PC-9 (cell line): Measurements from ENCODE around the gene RABAC1. TPM values are rescaled to one million over a fixed set of nuclear protein-coding genes. Genes with fewer than 3 reads are reported as not detected.
A peak's percentile ranks its signal among the peaks of the same experiment; 100 is the strongest.

Source experiments
- BruUV-seq: library from RNA; stranded (reverse); fragments of 400-500 nt; replicated peaks from 2 replicates; lab custom pipeline; 2021; lab: Mats Ljungman, UMichigan
- CTCF ChIA-PET: fragments of 300-600 bp; sonication (Branson Sonifier 250); formaldehyde crosslinking; loops from one replicate; lab custom pipeline; 2022; ENCODE audit warnings: antibody characterized with exemption; lab: Charles Lee
- POLR2A ChIA-PET: fragments of 300-600 bp; sonication (Branson Sonifier 250); formaldehyde crosslinking; loops from one replicate; lab custom pipeline; 2022; ENCODE audit warnings: antibody characterized with exemption; ENCODE audit not compliant: unreplicated experiment; lab: Charles Lee
- DNase-seq, 2 experiments: peaks; one replicate each; pipeline versions ENCODE4 v3.0.0 to v3.0.0-alpha.2; 2015 to 2022; ENCODE audit warnings: mixed read lengths in 1 of 2
- H2AFZ ChIP-seq: fragments of 200-600 bp; sonication (generic); 2 replicates; pipeline ENCODE4 v1.8.1; 2017; ENCODE audit warnings: antibody characterized with exemption
- H3F3A ChIP-seq: fragments of 200-600 bp; sonication (generic); 2 replicates; pipeline ENCODE4 v1.8.1; 2017; ENCODE audit warnings: antibody characterized with exemption, mild to moderate bottlenecking, low read depth; ENCODE audit not compliant: insufficient read depth
- H3K27ac ChIP-seq: fragments of 200-600 bp; sonication (generic); 2 replicates; pipeline ENCODE4 v1.6.1; 2016; ENCODE audit warnings: mixed run types
- H3K27me3 ChIP-seq: fragments of 200-600 bp; sonication (generic); 2 replicates; pipeline ENCODE4 v1.6.1; 2016; ENCODE audit warnings: low read depth, mixed run types; ENCODE audit not compliant: insufficient read depth
- H3K36me3 ChIP-seq: fragments of 200-600 bp; sonication (generic); 2 replicates; pipeline ENCODE4 v1.6.1; 2016; ENCODE audit warnings: low read depth, mixed run types
- H3K4me1 ChIP-seq: fragments of 200-600 bp; sonication (generic); replicated peaks from 2 replicates; pipeline ENCODE4 v1.6.1; 2016; ENCODE audit warnings: mixed run types; ENCODE audit not compliant: insufficient read depth
- H3K4me2 ChIP-seq: fragments of 200-600 bp; sonication (generic); 2 replicates; pipeline ENCODE4 v1.6.1; 2017; ENCODE audit warnings: mixed run types
- H3K4me3 ChIP-seq: fragments of 200-600 bp; sonication (generic); 2 replicates; pipeline ENCODE4 v1.6.1; 2016; ENCODE audit warnings: mixed run types
- H3K79me2 ChIP-seq: fragments of 200-600 bp; sonication (generic); 2 replicates; pipeline ENCODE4 v1.6.1; 2017; ENCODE audit warnings: low read depth, mixed run types
- H3K9me2 ChIP-seq: fragments of 200-600 bp; sonication (generic); 2 replicates; pipeline ENCODE4 v1.8.1; 2017; ENCODE audit warnings: mild to moderate bottlenecking; ENCODE audit not compliant: insufficient read depth
- H3K9me3 ChIP-seq: fragments of 200-600 bp; sonication (generic); 2 replicates; pipeline ENCODE4 v1.8.1; 2016; ENCODE audit warnings: low read depth; ENCODE audit not compliant: insufficient read depth
- H4K20me1 ChIP-seq: fragments of 200-600 bp; sonication (generic); 2 replicates; pipeline ENCODE4 v1.8.1; 2017; ENCODE audit not compliant: insufficient read depth
- CTCF ChIP-seq: fragments of 200-600 bp; sonication (generic); conservative IDR thresholded peaks from 2 replicates; pipeline ENCODE4 v1.6.1; 2017; ENCODE audit warnings: mixed run types, antibody characterized with exemption, mild to moderate bottlenecking, moderate library complexity
- EZH2 ChIP-seq: fragments of 200-600 bp; sonication (generic); IDR thresholded peaks from 2 replicates; pipeline ENCODE4 v1.8.0; 2017; ENCODE audit warnings: antibody characterized with exemption, low read depth
- intact Hi-C: fragments of 100-400 bp; cut with micrococcal nuclease; formaldehyde crosslinking; loops from one replicate; pipeline ENCODE4 v1.10.0; 2022; ENCODE audit not compliant: unreplicated experiment
- total RNA-seq: library from RNA; stranded (reverse); gene quantifications from 2 replicates; pipeline ENCODE4 v1.2.3, GENCODE V29; 2021

Gene RABAC1
- total RNA-seq, 1 experiment from 2014 or later, result 110 TPM

DNA sequence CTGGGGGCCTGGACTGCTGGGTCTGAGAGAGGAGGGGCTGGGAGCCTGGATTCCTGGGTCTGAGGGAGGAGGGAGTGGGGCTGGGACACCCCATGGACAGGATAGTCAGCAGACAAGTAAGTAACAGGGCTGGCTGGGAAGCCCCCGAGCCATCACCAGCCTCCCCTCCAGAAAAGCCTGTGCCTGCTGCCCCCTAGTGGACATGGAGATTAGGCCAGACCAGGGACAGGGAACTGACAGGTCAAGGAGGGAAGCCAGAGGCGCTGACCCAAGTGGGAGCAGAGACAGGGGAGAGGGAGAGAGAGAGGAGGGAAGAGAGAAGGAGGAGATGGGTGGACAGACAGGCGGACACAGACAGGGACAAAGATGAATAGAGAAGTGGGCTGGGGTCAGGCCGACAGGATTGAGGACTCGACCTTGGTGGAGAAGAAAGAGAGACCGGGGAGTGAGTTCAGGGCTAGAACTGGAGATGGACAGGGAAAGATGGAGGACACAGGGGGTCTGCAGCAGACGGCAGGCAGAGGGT lies 24.2 kb downstream of the RABAC1 start:
- TF ChIP-seq CTCF (peak; percentile 94), EZH2 (no peak)
- intact Hi-C loops, result loop anchor here (2.0 kb wide), 1 partner anchor 46 kb away; no protein-coding TSS in a partner anchor
- no peak overlapping the region for H2AFZ ChIP-seq
- BruUV-seq, result no TSS peak
- peak in 1 of 2 experiments; percentile 69 for DNase-seq
- no peaks in the 10 kb centered on the region for H3K9me2 ChIP-seq
- CTCF ChIA-PET, result no interaction called here
- POLR2A ChIA-PET, result no interaction called here
- H3K27me3 ChIP-seq, result peaks cover 44% of the 10 kb centered on the region
- H3K9me3 ChIP-seq, result no peaks in the 10 kb centered on the region
- H3K4me2 ChIP-seq, result no peak overlapping the region
- H3K36me3 ChIP-seq, result no peaks in the 10 kb centered on the region
- no peaks in the 10 kb centered on the region for H4K20me1 ChIP-seq
- H3K4me1 ChIP-seq, result no peaks in the 10 kb centered on the region
- H3F3A ChIP-seq, result peaks cover 7% of the 10 kb centered on the region; the same call in 1 of the 2 replicates
- H3K27ac ChIP-seq, result no peak overlapping the region
- no peak overlapping the region for H3K4me3 ChIP-seq
- H3K79me2 ChIP-seq, result no peaks in the 10 kb centered on the region

DNA sequence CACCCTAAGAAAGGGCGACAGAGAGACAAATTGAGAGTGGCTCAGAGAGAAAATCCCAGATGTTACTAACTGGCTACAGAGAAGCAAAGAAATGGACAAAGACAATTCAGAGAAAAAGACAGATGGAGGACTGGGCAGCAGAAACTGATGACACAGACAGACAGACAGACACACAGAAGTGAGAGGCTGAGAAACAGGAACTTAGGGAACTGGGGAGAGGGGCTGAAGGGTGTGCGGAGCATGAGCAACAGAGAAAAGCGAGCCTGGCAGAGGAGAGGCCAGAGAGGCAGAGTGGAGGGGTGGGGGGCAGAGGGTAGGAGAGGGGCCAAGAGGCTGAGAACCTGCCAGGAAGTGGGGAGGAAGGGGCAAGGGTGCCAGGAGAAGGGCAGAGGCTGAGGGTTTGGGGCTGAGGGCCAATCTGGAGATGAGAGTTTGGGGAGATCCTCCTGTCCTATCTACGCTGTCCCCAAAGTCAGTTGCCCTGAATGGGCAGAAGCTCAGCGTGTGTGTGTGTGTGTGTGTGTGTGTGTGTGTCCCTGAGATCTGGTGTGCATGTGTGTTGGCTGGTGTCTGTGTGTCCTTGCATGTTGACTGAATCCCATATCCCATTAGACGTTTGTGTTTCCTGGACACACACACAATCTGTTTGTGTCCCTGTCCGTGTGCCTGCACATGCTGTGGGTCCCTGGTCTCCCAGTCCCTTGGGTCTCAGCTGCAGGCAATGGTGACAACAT lies 25.3 kb downstream of the RABAC1 start:
- H3K27me3 ChIP-seq, result peaks cover 51% of the 10 kb centered on the region
- H3K79me2 ChIP-seq, result no peaks in the 10 kb centered on the region
- no peak overlapping the region for H3K4me2 ChIP-seq
- peaks cover 7% of the 10 kb centered on the region; the same call in 1 of the 2 replicates for H3F3A ChIP-seq
- ChIA-PET CTCF (interaction anchor here (0.6 kb wide), 1 partner anchor 48 kb away, joined by 4 read pairs; no protein-coding TSS in a partner anchor), POLR2A (no interaction called here)
- no peaks in the 10 kb centered on the region for H3K9me3 ChIP-seq
- intact Hi-C loops, result loop anchor here (2.0 kb wide), 1 partner anchor 45 kb away; no protein-coding TSS in a partner anchor
- no peak for TF ChIP-seq EZH2
- TF ChIP-seq CTCF, result no peak
- H3K27ac ChIP-seq, result no peak overlapping the region
- H2AFZ ChIP-seq, result no peak overlapping the region
- H4K20me1 ChIP-seq, result no peaks in the 10 kb centered on the region
- no TSS peak for BruUV-seq
- no peaks in the 10 kb centered on the region for H3K9me2 ChIP-seq
- no peaks in the 10 kb centered on the region for H3K36me3 ChIP-seq
- DNase-seq, result no peak
- peaks cover 5% of the 10 kb centered on the region; the same call in 1 of the 2 replicates for H3K4me1 ChIP-seq
- H3K4me3 ChIP-seq, result no peak overlapping the region

GRCh38 chr19:41932720-41933332 lies 26.3 kb downstream of the RABAC1 start:
- BruUV-seq, result no TSS peak
- intact Hi-C loops, result no loop called here

More at GRCh38 chr19:41932720-41933332, 26.3 kb downstream of the RABAC1 start:
- H3K27me3 ChIP-seq, result peaks cover 56% of the 10 kb centered on the region
- peaks cover 7% of the 10 kb centered on the region; the same call in 1 of the 2 replicates for H3F3A ChIP-seq
- TF ChIP-seq EZH2 (no peak), CTCF (no peak)
- CTCF ChIA-PET, result no interaction called here
- no peak for DNase-seq
- H2AFZ ChIP-seq, result no peak overlapping the region
- POLR2A ChIA-PET, result interaction anchor here (0.7 kb wide), 1 partner anchor 150 kb away, joined by 6 read pairs; no protein-coding TSS in a partner anchor
- no peak overlapping the region for H3K4me3 ChIP-seq
- H3K36me3 ChIP-seq, result no peaks in the 10 kb centered on the region
- H3K9me2 ChIP-seq, result no peaks in the 10 kb centered on the region
- H3K79me2 ChIP-seq, result no peaks in the 10 kb centered on the region
- no peaks in the 10 kb centered on the region for H4K20me1 ChIP-seq
- no peak overlapping the region for H3K4me2 ChIP-seq
- H3K9me3 ChIP-seq, result no peaks in the 10 kb centered on the region
- H3K4me1 ChIP-seq, result peaks cover 9% of the 10 kb centered on the region; the same call in 1 of the 2 replicates
- no peak overlapping the region for H3K27ac ChIP-seq
